Neural crest cell (in vitro differentiated cells): ENCODE measurements around the gene DAG1. TPM values are rescaled to one million over a fixed set of nuclear protein-coding genes. Genes with fewer than 3 reads are reported as not detected.

Experiments used
- DNase-seq: peaks from one replicate; pipeline ENCODE4 v3.0.0; 2021; ENCODE audit warnings: low read depth, mixed read lengths, low spot score
- H3K27ac Mint-ChIP-seq: one replicate; pipeline ENCODE4 v1.8.0; 2021; ENCODE audit warnings: mild to moderate bottlenecking, mixed read lengths; ENCODE audit not compliant: unreplicated experiment
- H3K27me3 Mint-ChIP-seq: 2 replicates; pipeline ENCODE4 v1.8.0; 2021; ENCODE audit warnings: low read depth, mild to moderate bottlenecking, mixed read lengths
- H3K36me3 Mint-ChIP-seq: 2 replicates; pipeline ENCODE4 v1.8.0; 2021; ENCODE audit warnings: low read depth, mild to moderate bottlenecking, mixed read lengths
- H3K4me1 Mint-ChIP-seq: 2 replicates; pipeline ENCODE4 v1.8.0; 2021; ENCODE audit warnings: mixed read lengths
- H3K4me3 Mint-ChIP-seq: one replicate; pipeline ENCODE4 v1.8.0; 2021; ENCODE audit warnings: mild to moderate bottlenecking, mixed read lengths
- H3K9me3 Mint-ChIP-seq: 2 replicates; pipeline ENCODE4 v1.8.0; 2021; ENCODE audit warnings: mixed read lengths
- CTCF ChIP-seq: fragments of 200-600 bp; sonication (generic); conservative IDR thresholded peaks from 2 replicates; pipeline ENCODE4 v1.5.0; 2021; ENCODE audit warnings: antibody characterized with exemption, mild to moderate bottlenecking
- total RNA-seq: library from RNA; stranded (reverse); gene quantifications from 2 replicates; pipeline ENCODE4 v1.2.1, GENCODE V29; 2021

Gene DAG1
- total RNA-seq, 1 donor from 2014 or later = 98.6 TPM

GRCh38 chr3:49556500-49557275 is 86.6 kb downstream of the DAG1 start:
- peaks cover 30% of the 10 kb centered on the region for H3K4me1 Mint-ChIP-seq
- no peak for DNase-seq
- H3K36me3 Mint-ChIP-seq = peaks cover 2% of the 10 kb centered on the region
- peaks cover 3% of the 10 kb centered on the region for H3K9me3 Mint-ChIP-seq
- H3K27me3 Mint-ChIP-seq = peaks cover 7% of the 10 kb centered on the region
- H3K27ac Mint-ChIP-seq = no peak overlapping the region
- TF ChIP-seq CTCF = no peak
- peak overlapping the region; percentile 86 for H3K4me3 Mint-ChIP-seq

- TF ChIP-seq CTCF = peak; percentile 21
- Mint-ChIP-seq H3K4me1 (peaks cover 7% of the 10 kb centered on the region), H3K27me3 (no peaks in the 10 kb centered on the region), H3K36me3 (peaks cover 2% of the 10 kb centered on the region), H3K4me3 (no peak overlapping the region), H3K9me3 (peaks cover 3% of the 10 kb centered on the region), H3K27ac (no peak overlapping the region)
- DNase-seq = no peak
Measured at GRCh38 chr3:49563040-49563578, 93.0 kb downstream of the DAG1 start.

- peaks cover 3% of the 10 kb centered on the region for H3K9me3 Mint-ChIP-seq
- no peak for DNase-seq
- no peaks in the 10 kb centered on the region for H3K36me3 Mint-ChIP-seq
- H3K27me3 Mint-ChIP-seq = no peaks in the 10 kb centered on the region
- peaks cover 3% of the 10 kb centered on the region for H3K4me1 Mint-ChIP-seq
- H3K27ac Mint-ChIP-seq = no peak overlapping the region
- no peak overlapping the region for H3K4me3 Mint-ChIP-seq
- TF ChIP-seq CTCF = no peak
Measured at GRCh38 chr3:49563766-49564165, 93.7 kb downstream of the DAG1 start.

GRCh38 chr3:49566312-49566711 is 96.2 kb downstream of the DAG1 start:
- DNase-seq = no peak
- no peaks in the 10 kb centered on the region for H3K9me3 Mint-ChIP-seq
- TF ChIP-seq CTCF = no peak
- H3K36me3 Mint-ChIP-seq = no peaks in the 10 kb centered on the region
- H3K27ac Mint-ChIP-seq = no peak overlapping the region
- H3K4me3 Mint-ChIP-seq = no peak overlapping the region
- no peaks in the 10 kb centered on the region for H3K4me1 Mint-ChIP-seq
- no peaks in the 10 kb centered on the region for H3K27me3 Mint-ChIP-seq

GRCh38 chr3:49567406-49567805 is 97.3 kb downstream of the DAG1 start:
- Mint-ChIP-seq H3K27ac (no peak overlapping the region), H3K4me1 (no peaks in the 10 kb centered on the region)

More at GRCh38 chr3:49567406-49567805, 97.3 kb downstream of the DAG1 start:
- Mint-ChIP-seq H3K36me3 (no peaks in the 10 kb centered on the region), H3K4me3 (no peak overlapping the region), H3K27me3 (no peaks in the 10 kb centered on the region), H3K9me3 (no peaks in the 10 kb centered on the region)
- DNase-seq = no peak
- no peak for TF ChIP-seq CTCF
